PFSK-1 (cell line): ENCODE measurements around the gene RAD51D.

ENCODE experiments used
- POLR2AphosphoS5 ChIP-seq: IDR thresholded peaks from 2 replicates; pipeline ENCODE4 v1.6.1; 2012; ENCODE audit warnings: low read depth, mild to moderate bottlenecking, control low read depth, low read length, moderate library complexity
- TAF1 ChIP-seq: IDR thresholded peaks from 2 replicates; pipeline ENCODE4 v1.6.1; 2012; ENCODE audit warnings: low read length, control low read depth, borderline replicate concordance; ENCODE audit not compliant: insufficient read depth
- TF ChIP-seq, protein P1 (sequence below), 2 experiments: IDR thresholded peaks; 2 replicates each; pipeline versions ENCODE4 v1.6.1 to v1.8.0; 2011 to 2012; ENCODE audit warnings: low read depth in 2 of 2, low read length in 2 of 2, control low read depth in 1 of 2, inconsistent platforms in 1 of 2, mild to moderate bottlenecking in 1 of 2, moderate library complexity in 1 of 2; ENCODE audit not compliant: insufficient read depth in 1 of 2

- TF ChIP-seq, protein P1, sequence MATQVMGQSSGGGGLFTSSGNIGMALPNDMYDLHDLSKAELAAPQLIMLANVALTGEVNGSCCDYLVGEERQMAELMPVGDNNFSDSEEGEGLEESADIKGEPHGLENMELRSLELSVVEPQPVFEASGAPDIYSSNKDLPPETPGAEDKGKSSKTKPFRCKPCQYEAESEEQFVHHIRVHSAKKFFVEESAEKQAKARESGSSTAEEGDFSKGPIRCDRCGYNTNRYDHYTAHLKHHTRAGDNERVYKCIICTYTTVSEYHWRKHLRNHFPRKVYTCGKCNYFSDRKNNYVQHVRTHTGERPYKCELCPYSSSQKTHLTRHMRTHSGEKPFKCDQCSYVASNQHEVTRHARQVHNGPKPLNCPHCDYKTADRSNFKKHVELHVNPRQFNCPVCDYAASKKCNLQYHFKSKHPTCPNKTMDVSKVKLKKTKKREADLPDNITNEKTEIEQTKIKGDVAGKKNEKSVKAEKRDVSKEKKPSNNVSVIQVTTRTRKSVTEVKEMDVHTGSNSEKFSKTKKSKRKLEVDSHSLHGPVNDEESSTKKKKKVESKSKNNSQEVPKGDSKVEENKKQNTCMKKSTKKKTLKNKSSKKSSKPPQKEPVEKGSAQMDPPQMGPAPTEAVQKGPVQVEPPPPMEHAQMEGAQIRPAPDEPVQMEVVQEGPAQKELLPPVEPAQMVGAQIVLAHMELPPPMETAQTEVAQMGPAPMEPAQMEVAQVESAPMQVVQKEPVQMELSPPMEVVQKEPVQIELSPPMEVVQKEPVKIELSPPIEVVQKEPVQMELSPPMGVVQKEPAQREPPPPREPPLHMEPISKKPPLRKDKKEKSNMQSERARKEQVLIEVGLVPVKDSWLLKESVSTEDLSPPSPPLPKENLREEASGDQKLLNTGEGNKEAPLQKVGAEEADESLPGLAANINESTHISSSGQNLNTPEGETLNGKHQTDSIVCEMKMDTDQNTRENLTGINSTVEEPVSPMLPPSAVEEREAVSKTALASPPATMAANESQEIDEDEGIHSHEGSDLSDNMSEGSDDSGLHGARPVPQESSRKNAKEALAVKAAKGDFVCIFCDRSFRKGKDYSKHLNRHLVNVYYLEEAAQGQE (IDR thresholded peaks at IDR 0.05; ENCODE audit: insufficient read depth in 1 of 2, low read depth in 2 of 2, low read length in 2 of 2), result no peak
- no peak for TF ChIP-seq POLR2AphosphoS5
- no peak for TF ChIP-seq TAF1
Observed at GRCh38 chr17:35132816-35133550, 13.3 kb upstream of the RAD51D start.
